IMR-90 (cell line): ENCODE measurements around the gene NXPH1. TPM values are rescaled to one million over a fixed set of nuclear protein-coding genes. Genes with fewer than 3 reads are reported as not detected.

Source experiments
- ATAC-seq: fragments of 200-7000 bp; cut with Tn5 transposase; 2 replicates; pipeline ENCODE4 v1.9.1; 2020; ENCODE audit warnings: low read depth, mild to moderate bottlenecking, moderate library complexity
- BruUV-seq: library from RNA; stranded (reverse); fragments of 400-500 nt; replicated peaks from 2 replicates; lab custom pipeline; 2021; lab: Mats Ljungman, UMichigan
- CTCF ChIA-PET: fragments of 300-600 bp; formaldehyde crosslinking; extraction: SDS; loops from one replicate; lab custom pipeline; 2021; ENCODE audit warnings: antibody characterized with exemption; lab: Yijun Ruan, JAX
- POLR2A ChIA-PET: fragments of 300-600 bp; sonication (Branson Sonifier 250); formaldehyde crosslinking; loops from one replicate; lab custom pipeline; 2022; ENCODE audit warnings: antibody characterized with exemption; ENCODE audit not compliant: unreplicated experiment; lab: Charles Lee
- DNase-seq: peaks from one replicate; pipeline ENCODE4 v3.0.0; 2013
- H2AFZ ChIP-seq: replicated peaks from 2 replicates; pipeline ENCODE3; 2013; ENCODE audit warnings: low read length, mild to moderate bottlenecking; ENCODE audit not compliant: poor library complexity
- H2AK5ac ChIP-seq: 2 replicates; pipeline ENCODE4 v1.6.1; 2013; ENCODE audit warnings: low read depth, low read length, inconsistent platforms
- H2AK9ac ChIP-seq: replicated peaks from 2 replicates; pipeline ENCODE3; 2013; ENCODE audit warnings: mild to moderate bottlenecking, low read depth, low read length, moderate library complexity; ENCODE audit not compliant: poor library complexity
- H2BK120ac ChIP-seq: 2 replicates; pipeline ENCODE4 v1.6.1; 2013; ENCODE audit warnings: low read depth, low read length, inconsistent platforms
- H2BK15ac ChIP-seq: 3 replicates; pipeline ENCODE4 v1.6.1; 2013; ENCODE audit warnings: low read depth, low read length, inconsistent platforms
- H2BK20ac ChIP-seq: 2 replicates; pipeline ENCODE4 v1.6.1; 2013; ENCODE audit warnings: low read depth, mild to moderate bottlenecking, inconsistent platforms, low read length, moderate library complexity
- H2BK5ac ChIP-seq: 2 replicates; pipeline ENCODE4 v1.6.1; 2013; ENCODE audit warnings: mild to moderate bottlenecking, low read depth, low read length, inconsistent platforms; ENCODE audit not compliant: poor library complexity, severe bottlenecking
- H3K14ac ChIP-seq: replicated peaks from 2 replicates; pipeline ENCODE4 v1.6.1; 2013; ENCODE audit warnings: low read depth, low read length, inconsistent platforms
- H3K18ac ChIP-seq: 2 replicates; pipeline ENCODE4 v1.6.1; 2013; ENCODE audit warnings: low read depth, low read length, control low read depth
- H3K23ac ChIP-seq: 2 replicates; pipeline ENCODE4 v1.6.1; 2013; ENCODE audit warnings: low read depth, low read length, inconsistent platforms
- H3K27ac ChIP-seq: 2 replicates; pipeline ENCODE4 v1.5.1; 2013; ENCODE audit warnings: mild to moderate bottlenecking, control low read depth, low read length; ENCODE audit not compliant: insufficient read depth
- H3K27me3 ChIP-seq: 2 replicates; pipeline ENCODE4 v1.6.1; 2013; ENCODE audit warnings: low read length; ENCODE audit not compliant: control insufficient read depth, insufficient read depth
- H3K36me3 ChIP-seq: 2 replicates; pipeline ENCODE4 v1.6.1; 2013; ENCODE audit warnings: low read length, mixed read lengths; ENCODE audit not compliant: control insufficient read depth, insufficient read depth
- H3K4ac ChIP-seq: 2 replicates; pipeline ENCODE4 v1.6.1; 2013; ENCODE audit warnings: low read depth, low read length, inconsistent platforms
- H3K4me1 ChIP-seq: 2 replicates; pipeline ENCODE4 v1.6.1; 2013; ENCODE audit warnings: low read length, mixed read lengths; ENCODE audit not compliant: control insufficient read depth, insufficient read depth
- H3K4me2 ChIP-seq: 2 replicates; pipeline ENCODE4 v1.6.1; 2013; ENCODE audit warnings: low read depth, mild to moderate bottlenecking, control low read depth, low read length, moderate library complexity
- H3K4me3 ChIP-seq: 2 replicates; pipeline ENCODE4 v1.5.1; 2013; ENCODE audit warnings: low read depth, mild to moderate bottlenecking, control low read depth, low read length, moderate library complexity; ENCODE audit not compliant: insufficient read depth
- H3K56ac ChIP-seq: 2 replicates; pipeline ENCODE4 v1.6.1; 2013; ENCODE audit warnings: low read length, inconsistent platforms; ENCODE audit not compliant: insufficient read depth; ENCODE audit errors: extremely low read depth
- H3K79me1 ChIP-seq, 2 experiments: 2 replicates each; pipeline ENCODE4 v1.6.1; 2013; ENCODE audit warnings: low read length in 2 of 2, inconsistent platforms in 1 of 2, low read depth in 1 of 2
- H3K9ac ChIP-seq: 2 replicates; pipeline ENCODE4 v1.6.1; 2013; ENCODE audit warnings: low read depth, low read length, control low read depth
- H3K9me1 ChIP-seq: 2 replicates; pipeline ENCODE4 v1.6.1; 2013; ENCODE audit warnings: low read length, inconsistent platforms; ENCODE audit not compliant: insufficient read depth
- H3K9me3 ChIP-seq: 2 replicates; pipeline ENCODE4 v1.6.1; 2013; ENCODE audit warnings: low read length; ENCODE audit not compliant: control insufficient read depth, insufficient read depth
- H4K20me1 ChIP-seq: 2 replicates; pipeline ENCODE4 v1.6.1; 2013; ENCODE audit warnings: low read length, inconsistent platforms; ENCODE audit not compliant: insufficient read depth
- H4K5ac ChIP-seq: 2 replicates; pipeline ENCODE4 v1.6.1; 2013; ENCODE audit warnings: mild to moderate bottlenecking, low read depth, low read length, control low read depth
- H4K8ac ChIP-seq, 2 experiments: 2 replicates each; pipeline ENCODE4 v1.6.1; 2013; ENCODE audit warnings: low read depth in 2 of 2, low read length in 2 of 2, control low read depth in 1 of 2, inconsistent platforms in 1 of 2
- H4K91ac ChIP-seq: 2 replicates; pipeline ENCODE4 v1.6.1; 2013; ENCODE audit warnings: low read depth, low read length, inconsistent platforms; ENCODE audit not compliant: insufficient read depth
- BHLHE40 ChIP-seq: fragments of 150-350 bp; IDR thresholded peaks from 2 replicates; pipeline ENCODE4 v1.6.1; 2016; ENCODE audit warnings: mild to moderate bottlenecking, low read depth, low read length
- CEBPB ChIP-seq: IDR thresholded peaks from 2 replicates; pipeline ENCODE4 v1.6.1; 2012; ENCODE audit warnings: low read depth, low read length, improper control_type of control experiment
- CHD1 ChIP-seq: IDR thresholded peaks from 2 replicates; pipeline ENCODE4 v1.6.1; 2012; ENCODE audit warnings: low read depth, low read length, improper control_type of control experiment
- MAFK ChIP-seq: IDR thresholded peaks from 2 replicates; pipeline ENCODE4 v1.6.1; 2012; ENCODE audit warnings: low read depth, low read length, improper control_type of control experiment
- MAZ ChIP-seq: IDR thresholded peaks from 2 replicates; pipeline ENCODE4 v1.6.1; 2012; ENCODE audit warnings: low read depth, mild to moderate bottlenecking, low read length, improper control_type of control experiment, moderate library complexity, borderline replicate concordance
- POLR2A ChIP-seq: IDR thresholded peaks from 2 replicates; pipeline ENCODE4 v1.6.1; 2012; ENCODE audit warnings: mild to moderate bottlenecking, low read depth, low read length
- RAD21 ChIP-seq: IDR thresholded peaks from 2 replicates; pipeline ENCODE4 v1.6.1; 2012; ENCODE audit warnings: low read length, improper control_type of control experiment
- RFX5 ChIP-seq: IDR thresholded peaks from 2 replicates; pipeline ENCODE4 v1.8.0; 2012; ENCODE audit warnings: low read depth, mild to moderate bottlenecking, low read length, moderate library complexity
- SMC3 ChIP-seq: fragments of 150-350 bp; IDR thresholded peaks from 2 replicates; pipeline ENCODE4 v1.6.1; 2016; ENCODE audit warnings: low read depth, mild to moderate bottlenecking, antibody characterized with exemption, low read length, moderate library complexity
- WGBS, 2 experiments: methylation state at CpG; one replicate each; pipeline versions ENCODE4 v1.1.5 to v1.1.7; 2013; ENCODE audit warnings: missing lambda C conversion rate in 2 of 2; ENCODE audit not compliant: insufficient read length in 1 of 2; ENCODE audit errors: extremely low coverage in 2 of 2; 5-methylcytosine and 5-hydroxymethylcytosine counted together
- dilution Hi-C: fragments of 300-500 bp; cut with HindIII; formaldehyde crosslinking; loops from one replicate; pipeline ENCODE4 v1.14.3; 2018; ENCODE audit warnings: low sequenced_read_pairs; ENCODE audit not compliant: unreplicated experiment
- in situ Hi-C: fragments of 300-500 bp; cut with MboI; formaldehyde crosslinking; loops from 3 replicates; pipeline ENCODE4 v1.14.3; 2019; ENCODE audit warnings: low sequenced_read_pairs, inconsistent platforms, mixed read lengths
- intact Hi-C: fragments of 100-400 bp; cut with micrococcal nuclease; formaldehyde crosslinking; loops from 2 replicates; pipeline ENCODE4 v1.10.0; 2022
- polyA plus RNA-seq, 3 experiments: library from polyadenylated mRNA; depleted of rRNA; stranded (reverse); fragments of >200 nt; gene quantifications; 2 replicates each; pipeline ENCODE4 v1.2.3, GENCODE V29; 2012; ENCODE audit warnings: low replicate concordance in 1 of 3
- total RNA-seq: library from RNA; depleted of rRNA; stranded (reverse); fragments of >200 nt; gene quantifications from 2 replicates; pipeline ENCODE4 v1.2.3, GENCODE V29; 2012
- TF ChIP-seq, protein P1 (sequence below): fragments of 150-350 bp; IDR thresholded peaks from 2 replicates; pipeline ENCODE4 v1.6.1; 2017; ENCODE audit warnings: mild to moderate bottlenecking, antibody characterized with exemption, low read length, low read depth
- TF ChIP-seq, protein P2 (sequence below): fragments of 150-350 bp; IDR thresholded peaks from 2 replicates; pipeline ENCODE4 v1.6.1; 2016; ENCODE audit warnings: low read depth, mild to moderate bottlenecking, low read length, moderate library complexity, borderline replicate concordance
- TF ChIP-seq, protein P3 (sequence below): conservative IDR thresholded peaks from 2 replicates; pipeline ENCODE4 v1.5.1; 2012; ENCODE audit warnings: mild to moderate bottlenecking, low read depth, low read length, improper control_type of control experiment

NXPH1 gene
- total and polyA plus RNA-seq, 2 of the 4 experiments (the other 2 are of a cell fraction) = not detected

GRCh38 chr7:8481096-8481495 lies 47.7 kb downstream of the NXPH1 start:
- no CpG with 5 or more reads among the region's 2 CpGs for WGBS, 2 experiments
- no peak overlapping the region for H3K4ac ChIP-seq
- no peaks in the 10 kb centered on the region for H3K9me1 ChIP-seq
- no peak overlapping the region for H3K23ac ChIP-seq
- in situ Hi-C loops (no loop called here), dilution Hi-C loops (no loop called here), intact Hi-C loops (no loop called here)
- ATAC-seq = no peak
- POLR2A ChIA-PET = no interaction called here
- H3K14ac ChIP-seq = no peak overlapping the region
- no peaks in the 10 kb centered on the region for H3K27me3 ChIP-seq
- H4K8ac ChIP-seq = no peak overlapping the region
- H2BK20ac ChIP-seq = no peak overlapping the region
- no peak overlapping the region for H3K18ac ChIP-seq
- no peak overlapping the region for H2AK9ac ChIP-seq
- H2BK120ac ChIP-seq = no peak overlapping the region
- no peaks in the 10 kb centered on the region for H3K79me1 ChIP-seq
- no peak overlapping the region for H3K56ac ChIP-seq
- no peak overlapping the region for H4K91ac ChIP-seq
- no peak for TF ChIP-seq RFX5
- TF ChIP-seq CEBPB = no peak
- TF ChIP-seq MAFK = no peak
- no peak for TF ChIP-seq SMC3
- TF ChIP-seq, protein P1, sequence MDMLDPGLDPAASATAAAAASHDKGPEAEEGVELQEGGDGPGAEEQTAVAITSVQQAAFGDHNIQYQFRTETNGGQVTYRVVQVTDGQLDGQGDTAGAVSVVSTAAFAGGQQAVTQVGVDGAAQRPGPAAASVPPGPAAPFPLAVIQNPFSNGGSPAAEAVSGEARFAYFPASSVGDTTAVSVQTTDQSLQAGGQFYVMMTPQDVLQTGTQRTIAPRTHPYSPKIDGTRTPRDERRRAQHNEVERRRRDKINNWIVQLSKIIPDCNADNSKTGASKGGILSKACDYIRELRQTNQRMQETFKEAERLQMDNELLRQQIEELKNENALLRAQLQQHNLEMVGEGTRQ = no peak
- no peak for TF ChIP-seq MAZ
- TF ChIP-seq CHD1 = no peak
- TF ChIP-seq BHLHE40 = no peak
- no peak for TF ChIP-seq POLR2A
- TF ChIP-seq, protein P2, sequence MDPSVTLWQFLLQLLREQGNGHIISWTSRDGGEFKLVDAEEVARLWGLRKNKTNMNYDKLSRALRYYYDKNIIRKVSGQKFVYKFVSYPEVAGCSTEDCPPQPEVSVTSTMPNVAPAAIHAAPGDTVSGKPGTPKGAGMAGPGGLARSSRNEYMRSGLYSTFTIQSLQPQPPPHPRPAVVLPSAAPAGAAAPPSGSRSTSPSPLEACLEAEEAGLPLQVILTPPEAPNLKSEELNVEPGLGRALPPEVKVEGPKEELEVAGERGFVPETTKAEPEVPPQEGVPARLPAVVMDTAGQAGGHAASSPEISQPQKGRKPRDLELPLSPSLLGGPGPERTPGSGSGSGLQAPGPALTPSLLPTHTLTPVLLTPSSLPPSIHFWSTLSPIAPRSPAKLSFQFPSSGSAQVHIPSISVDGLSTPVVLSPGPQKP = no peak
- no peak for TF ChIP-seq RAD21
- TF ChIP-seq, protein P3, sequence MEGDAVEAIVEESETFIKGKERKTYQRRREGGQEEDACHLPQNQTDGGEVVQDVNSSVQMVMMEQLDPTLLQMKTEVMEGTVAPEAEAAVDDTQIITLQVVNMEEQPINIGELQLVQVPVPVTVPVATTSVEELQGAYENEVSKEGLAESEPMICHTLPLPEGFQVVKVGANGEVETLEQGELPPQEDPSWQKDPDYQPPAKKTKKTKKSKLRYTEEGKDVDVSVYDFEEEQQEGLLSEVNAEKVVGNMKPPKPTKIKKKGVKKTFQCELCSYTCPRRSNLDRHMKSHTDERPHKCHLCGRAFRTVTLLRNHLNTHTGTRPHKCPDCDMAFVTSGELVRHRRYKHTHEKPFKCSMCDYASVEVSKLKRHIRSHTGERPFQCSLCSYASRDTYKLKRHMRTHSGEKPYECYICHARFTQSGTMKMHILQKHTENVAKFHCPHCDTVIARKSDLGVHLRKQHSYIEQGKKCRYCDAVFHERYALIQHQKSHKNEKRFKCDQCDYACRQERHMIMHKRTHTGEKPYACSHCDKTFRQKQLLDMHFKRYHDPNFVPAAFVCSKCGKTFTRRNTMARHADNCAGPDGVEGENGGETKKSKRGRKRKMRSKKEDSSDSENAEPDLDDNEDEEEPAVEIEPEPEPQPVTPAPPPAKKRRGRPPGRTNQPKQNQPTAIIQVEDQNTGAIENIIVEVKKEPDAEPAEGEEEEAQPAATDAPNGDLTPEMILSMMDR = no peak
- H3K36me3 ChIP-seq = no peaks in the 10 kb centered on the region
- H2BK15ac ChIP-seq = no peak overlapping the region
- H3K9me3 ChIP-seq = peaks cover 15% of the 10 kb centered on the region
- H2AK5ac ChIP-seq = no peak overlapping the region
- no peak overlapping the region for H3K4me3 ChIP-seq
- DNase-seq = no peak
- H3K4me1 ChIP-seq = no peaks in the 10 kb centered on the region
- no peak overlapping the region for H3K4me2 ChIP-seq
- H2BK5ac ChIP-seq = no peak overlapping the region
- H4K5ac ChIP-seq = no peak overlapping the region
- H4K20me1 ChIP-seq = no peaks in the 10 kb centered on the region
- no peak overlapping the region for H2AFZ ChIP-seq
- no peak overlapping the region for H3K9ac ChIP-seq
- CTCF ChIA-PET = no interaction called here
- no TSS peak for BruUV-seq
- no peak overlapping the region for H3K27ac ChIP-seq
